HepG2 (cell line): ENCODE data around the gene PLSCR2. TPM values are rescaled to one million over a fixed set of nuclear protein-coding genes. Genes with fewer than 3 reads are reported as not detected.

Source experiments
- ATAC-seq: fragments of 200-7000 bp; cut with Tn5 transposase; 3 replicates; pipeline ENCODE4 v1.9.1; 2020; ENCODE audit warnings: mild to moderate bottlenecking, moderate library complexity
- BruUV-seq: library from RNA; stranded (reverse); fragments of 400-500 nt; replicated peaks from 2 replicates; lab custom pipeline; 2021; lab: Mats Ljungman, UMichigan
- CTCF ChIA-PET: fragments of 300-600 bp; formaldehyde crosslinking; extraction: SDS; loops from one replicate; lab custom pipeline; 2021; ENCODE audit warnings: low total read pairs, inconsistent platforms, low intra/inter-chr PET ratio; lab: Yijun Ruan, JAX
- POLR2A ChIA-PET: fragments of 350-600 bp; sonication (Branson Sonifier 250); formaldehyde crosslinking; loops from one replicate; lab custom pipeline; 2020; ENCODE audit warnings: antibody characterized with exemption, inconsistent platforms; lab: Yijun Ruan, JAX
- DNase-seq: peaks from one replicate; pipeline ENCODE4 v3.0.0-alpha.2; 2015; ENCODE audit warnings: low spot score
- FAIRE-seq: peaks from 3 replicates; lab custom pipeline; 2011; peaks lifted over from hg19 to GRCh38; lab: Jason Lieb, UNC
- H2AFZ ChIP-seq: one replicate; pipeline ENCODE4 v1.6.1; 2011; ENCODE audit warnings: low read length, inconsistent platforms
- H3K27ac ChIP-seq: fragments of 300-600 bp; 3 replicates; pipeline ENCODE4 v1.8.0; 2011; ENCODE audit warnings: mixed run types, mild to moderate bottlenecking, mixed read lengths, low read length, inconsistent platforms; ENCODE audit not compliant: insufficient read depth; ENCODE audit errors: extremely low read length
- H3K27me3 ChIP-seq, 2 experiments: fragments of 200-600 bp in 1 of 2; 2 replicates in 1 of 2; 3 replicates in 1 of 2; pipeline versions ENCODE4 v1.6.0 to v1.8.0; 2011; ENCODE audit warnings: low read length in 2 of 2, mild to moderate bottlenecking in 2 of 2, moderate library complexity in 2 of 2, inconsistent platforms in 1 of 2; ENCODE audit not compliant: insufficient read depth in 2 of 2, control insufficient read depth in 1 of 2
- H3K36me3 ChIP-seq, 2 experiments: fragments of 200-600 bp in 1 of 2; replicated peaks in 1 of 2; 2 replicates in 1 of 2; 3 replicates in 1 of 2; pipeline versions ENCODE4 v1.5.1 to v1.8.0; 2011; ENCODE audit warnings: low read length in 2 of 2, inconsistent platforms in 1 of 2; ENCODE audit not compliant: insufficient read depth in 2 of 2, control insufficient read depth in 1 of 2
- H3K4me1 ChIP-seq: 2 replicates; pipeline ENCODE4 v1.5.1; 2012; ENCODE audit warnings: low read length, inconsistent platforms; ENCODE audit not compliant: insufficient read depth
- H3K4me2 ChIP-seq: 2 replicates; pipeline ENCODE4 v1.6.0; 2011; ENCODE audit warnings: low read depth, low read length, inconsistent platforms
- H3K4me3 ChIP-seq, 3 experiments: fragments of 200-600 bp in 1 of 3; sonication (generic), shearing (Covaris generic) in 1 of 3; replicated peaks in 1 of 3; 2 replicates each; pipeline ENCODE4 v1.5.1; 2011 to 2016; ENCODE audit warnings: low read length in 3 of 3, inconsistent platforms in 2 of 3, low read depth in 2 of 3, mild to moderate bottlenecking in 2 of 3, control low read depth in 1 of 3, mixed read lengths in 1 of 3; ENCODE audit not compliant: insufficient read depth in 1 of 3
- H3K79me2 ChIP-seq: one replicate; pipeline ENCODE4 v1.6.1; 2011; ENCODE audit warnings: low read length, inconsistent platforms; ENCODE audit not compliant: insufficient read depth
- H3K9ac ChIP-seq: 2 replicates; pipeline ENCODE4 v1.6.0; 2011; ENCODE audit warnings: mild to moderate bottlenecking, low read depth, low read length, inconsistent platforms; ENCODE audit not compliant: insufficient read depth
- H3K9me3 ChIP-seq: 2 replicates; pipeline ENCODE4 v1.5.1; 2012; ENCODE audit warnings: mild to moderate bottlenecking, low read length
- H4K20me1 ChIP-seq: 2 replicates; pipeline ENCODE4 v1.6.0; 2011; ENCODE audit warnings: inconsistent platforms, mild to moderate bottlenecking, low read length, moderate library complexity; ENCODE audit not compliant: insufficient read depth
- HNF1A ChIP-seq, 2 experiments: sonication (generic) in 1 of 2; formaldehyde crosslinking in 1 of 2; IDR thresholded peaks; 2 replicates each; pipeline versions ENCODE4 v1.4.0 to v1.6.1; 2016 to 2020; ENCODE audit warnings: borderline replicate concordance in 1 of 2, low read depth in 1 of 2, mild to moderate bottlenecking in 1 of 2, missing genetic modification reagents in 1 of 2
- MAF1 ChIP-seq: sonication (generic); formaldehyde crosslinking; IDR thresholded peaks from 2 replicates; pipeline ENCODE4 v1.5.0; 2020; ENCODE audit warnings: missing genetic modification reagents, borderline replicate concordance
- SMARCC2 ChIP-seq: fragments of 450-650 bp; IDR thresholded peaks from 2 replicates; pipeline ENCODE4 v1.6.1; 2017; ENCODE audit warnings: antibody characterized with exemption, mild to moderate bottlenecking
- ZBTB40 ChIP-seq, 2 experiments: fragments of 450-650 bp in 1 of 2; sonication (generic) in 1 of 2; formaldehyde crosslinking in 1 of 2; IDR thresholded peaks; 2 replicates each; pipeline versions ENCODE4 v1.6.1 to v1.8.0; 2016 to 2022; ENCODE audit warnings: antibody characterized with exemption in 1 of 2, mild to moderate bottlenecking in 1 of 2, missing genetic modification reagents in 1 of 2
- ZNF143 ChIP-seq: sonication (generic); formaldehyde crosslinking; IDR thresholded peaks from 2 replicates; pipeline ENCODE4 v1.4.0; 2020; ENCODE audit warnings: missing genetic modification reagents
- ZNF382 ChIP-seq: sonication (generic); formaldehyde crosslinking; IDR thresholded peaks from 2 replicates; pipeline ENCODE4 v1.5.0; 2020; ENCODE audit warnings: missing genetic modification reagents, mild to moderate bottlenecking, borderline replicate concordance
- WGBS: methylation state at CpG from one replicate; pipeline ENCODE4 v1.1.6; 2017; ENCODE audit warnings: low lambda C conversion rate; 5-methylcytosine and 5-hydroxymethylcytosine counted together
- in situ Hi-C: cut with HindIII; loops from 2 replicates; pipeline ENCODE4 v1.10.0; 2017; ENCODE audit warnings: low pct_unique_long_range_greater_than_20kb; ENCODE audit not compliant: extremely low pct_ligation_motif_present
- intact Hi-C: fragments of 100-400 bp; cut with micrococcal nuclease; formaldehyde crosslinking; loops from one replicate; pipeline ENCODE4 v1.10.0; 2022; ENCODE audit not compliant: unreplicated experiment
- polyA plus RNA-seq, 8 experiments: library from polyadenylated mRNA; depleted of rRNA in 3 of 8; stranded (reverse) in 7 of 8; unstranded in 1 of 8; fragments of >200 nt; fragmentation: Illumina TruSeq in 4 of 8; extraction: Trizol in 4 of 8; gene quantifications; 2 replicates each; pipeline versions ENCODE4 v1.2.1 to v1.2.3, GENCODE V29; 2011 to 2016; ENCODE audit warnings: low read depth in 4 of 8, missing spikeins in 1 of 8, mixed read lengths in 1 of 8; ENCODE audit not compliant: insufficient read depth in 1 of 8
- total RNA-seq, 5 experiments: library from RNA; depleted of rRNA; stranded (reverse); fragments of >200 nt; fragmentation: Illumina TruSeq; extraction: Trizol; gene quantifications; 2 replicates each; pipeline ENCODE4 v1.2.3, GENCODE V29; 2016; ENCODE audit warnings: low read depth in 1 of 5
- TF ChIP-seq, protein P1 (sequence below): sonication (generic); formaldehyde crosslinking; IDR thresholded peaks from 2 replicates; pipeline ENCODE4 v1.5.1; 2020; ENCODE audit warnings: missing genetic modification reagents, mild to moderate bottlenecking, borderline replicate concordance

The PLSCR2 gene
- total and polyA plus RNA-seq, 2 of the 13 experiments (the other 11 are each of a cell fraction or from before 2014, with no cell fraction given) = not detected

DNA sequence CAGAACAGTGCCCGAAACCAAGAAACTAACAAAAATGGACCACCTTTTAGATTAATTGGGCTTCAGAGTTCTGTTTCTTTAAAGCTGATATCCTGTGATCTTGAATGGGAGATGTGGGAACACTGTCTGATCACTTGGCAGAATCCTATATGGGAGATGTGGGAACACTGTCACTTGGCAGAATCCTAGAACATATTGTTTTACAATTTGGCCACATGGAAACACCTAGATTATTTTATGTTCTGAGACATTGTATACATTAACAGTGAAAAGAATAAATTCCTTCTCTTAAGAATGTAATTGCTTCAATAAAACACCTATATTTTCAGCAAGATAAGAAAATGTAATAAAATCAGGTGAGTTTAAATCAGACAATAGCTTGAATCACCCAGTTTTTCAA is 30.3 kb upstream of the PLSCR2 start:
- no peak overlapping the region for H3K27ac ChIP-seq
- BruUV-seq = no TSS peak
- H3K4me3 ChIP-seq = no peak overlapping the region
- no peaks in the 10 kb centered on the region for H3K36me3 ChIP-seq
- ChIA-PET POLR2A (no interaction called here), CTCF (no interaction called here)
- no peaks in the 10 kb centered on the region; the same call in 1 of the 2 replicates for H3K4me1 ChIP-seq
- no peaks in the 10 kb centered on the region for H3K79me2 ChIP-seq
- FAIRE-seq = no peak
- no peaks in the 10 kb centered on the region for H4K20me1 ChIP-seq
- ATAC-seq = no peak
- H3K27me3 ChIP-seq = no peaks in the 10 kb centered on the region
- H3K9me3 ChIP-seq = no peaks in the 10 kb centered on the region
- intact Hi-C loops (loop anchor here (5.0 kb wide), 1 partner anchor 78 kb away; no protein-coding TSS in a partner anchor), in situ Hi-C loops (no loop called here)
- H2AFZ ChIP-seq = peak overlapping the region; percentile 27
- H3K9ac ChIP-seq = no peak overlapping the region
- no peak for DNase-seq
- WGBS = 0% methylated on average over 1 of the region's 1 CpG
- no peak overlapping the region for H3K4me2 ChIP-seq
- no peak for TF ChIP-seq HNF1A (IDR thresholded peaks at IDR 0.05; ENCODE audit: low read depth)
- no peak for TF ChIP-seq HNF1A (CRISPR knock-in tag; IDR thresholded peaks at IDR 0.05; ENCODE audit: borderline replicate concordance)
- TF ChIP-seq, protein P1, sequence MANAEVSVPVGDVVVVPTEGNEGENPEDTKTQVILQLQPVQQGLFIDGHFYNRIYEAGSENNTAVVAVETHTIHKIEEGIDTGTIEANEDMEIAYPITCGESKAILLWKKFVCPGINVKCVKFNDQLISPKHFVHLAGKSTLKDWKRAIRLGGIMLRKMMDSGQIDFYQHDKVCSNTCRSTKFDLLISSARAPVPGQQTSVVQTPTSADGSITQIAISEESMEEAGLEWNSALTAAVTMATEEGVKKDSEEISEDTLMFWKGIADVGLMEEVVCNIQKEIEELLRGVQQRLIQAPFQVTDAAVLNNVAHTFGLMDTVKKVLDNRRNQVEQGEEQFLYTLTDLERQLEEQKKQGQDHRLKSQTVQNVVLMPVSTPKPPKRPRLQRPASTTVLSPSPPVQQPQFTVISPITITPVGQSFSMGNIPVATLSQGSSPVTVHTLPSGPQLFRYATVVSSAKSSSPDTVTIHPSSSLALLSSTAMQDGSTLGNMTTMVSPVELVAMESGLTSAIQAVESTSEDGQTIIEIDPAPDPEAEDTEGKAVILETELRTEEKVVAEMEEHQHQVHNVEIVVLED (CRISPR knock-in tag) = no peak
- TF ChIP-seq ZNF382 (CRISPR knock-in tag) = no peak
- no peak for TF ChIP-seq ZNF143 (CRISPR knock-in tag)
- no peak for TF ChIP-seq MAF1
- no peak for TF ChIP-seq SMARCC2
- no peak for TF ChIP-seq ZBTB40 (IDR thresholded peaks at IDR 0.05)
- TF ChIP-seq ZBTB40 (CRISPR knock-in tag; IDR thresholded peaks at IDR 0.05) = no peak
